ENCODE measurements around the gene NBPF6. TPM values are rescaled to one million over a fixed set of nuclear protein-coding genes. Genes with fewer than 3 reads are reported as not detected.

The NBPF6 gene
- total RNA-seq, 1 experiment from 2014 or later = not detected

- Mint-ChIP-seq H3K27ac (no peak overlapping the region), H3K27me3 (ENCODE audit: low read depth) (no peaks in the 10 kb centered on the region)
Measured at GRCh38 chr1:108504447-108504846, 54.3 kb downstream of the NBPF6 start.

More at GRCh38 chr1:108504447-108504846, 54.3 kb downstream of the NBPF6 start:
- Histone ChIP-seq H4K5ac (ENCODE audit: insufficient read length, low read depth, low read length) (no peak overlapping the region), H3K18ac (ENCODE audit: insufficient read length, low read depth, low read length) (no peak overlapping the region), H3K4me2 (ENCODE audit: insufficient read depth, insufficient read length, low read length) (no peak overlapping the region), H2BK15ac (ENCODE audit: low read depth, low read length) (no peak overlapping the region), H2AK5ac (ENCODE audit: insufficient read length, low read length) (no peak overlapping the region), H3K79me1 (ENCODE audit: insufficient read depth, low read depth, low read length, poor library complexity, severe bottlenecking) (no peaks in the 10 kb centered on the region), H4K20me1 (ENCODE audit: control insufficient read depth, insufficient read depth, insufficient read length) (no peaks in the 10 kb centered on the region), H3K14ac (ENCODE audit: insufficient read depth, low read length) (no peak overlapping the region), H2BK20ac (ENCODE audit: low read depth, low read length, poor library complexity, severe bottlenecking) (no peak overlapping the region), H2BK5ac (ENCODE audit: insufficient read length, low read length) (no peak overlapping the region), H3K27ac (ENCODE audit: insufficient read length, low read depth, low read length) (no peak overlapping the region), H3T11ph (ENCODE audit: low read length) (no peak overlapping the region), H2AFZ (ENCODE audit: low read length) (no peak overlapping the region), H3K27me3 (ENCODE audit: insufficient read depth, low read length) (no peaks in the 10 kb centered on the region), H2BK12ac (ENCODE audit: insufficient read length, low read depth, low read length) (no peak overlapping the region), H3K23ac (ENCODE audit: insufficient read length, low read depth, low read length) (no peak overlapping the region), H3K9me3 (ENCODE audit: control insufficient read depth, low read depth, low read length) (no peaks in the 10 kb centered on the region), H3K4ac (ENCODE audit: low read depth, low read length) (no peak overlapping the region), H2BK120ac (ENCODE audit: low read depth, low read length, poor library complexity, severe bottlenecking) (no peak overlapping the region), H3K79me2 (ENCODE audit: insufficient read depth, low read length) (no peaks in the 10 kb centered on the region), H4K8ac (replicated peaks; ENCODE audit: insufficient read length, low read depth, low read length) (no peak overlapping the region), H3K56ac (ENCODE audit: insufficient read length, low read depth, low read length) (no peak overlapping the region), H3K9ac (ENCODE audit: extremely low read depth, insufficient read length, low read length) (no peak overlapping the region), H3K4me1 (ENCODE audit: insufficient read depth, low read length) (0 out of 2 replicates have a peak, but pooled peaks cover 3% of the 10 kb centered on the region), H4K91ac (ENCODE audit: insufficient read length, low read depth, low read length) (no peak overlapping the region), H3K23me2 (ENCODE audit: insufficient read length, low read depth, low read length, poor library complexity, severe bottlenecking) (no peaks in the 10 kb centered on the region)
- WGBS (ENCODE audit: extremely low coverage, insufficient read length, low lambda C conversion rate) = no CpG with 5 or more reads among the region's 1 CpG
- H3K36me3 Mint-ChIP-seq (ENCODE audit: insufficient read depth in 1 of 3, low read depth in 3 of 3) = peaks cover 0 to 2% (median 0%) of the 10 kb centered on the region in 3 experiments; a peak in 1 of 7 replicates
- DNase-seq = no peak
- H3K9me3 Mint-ChIP-seq = peaks cover 0 to 6% of the 10 kb centered on the region in 2 experiments; a peak in 2 of 5 replicates
- no peak for TF ChIP-seq CTCF (conservative IDR thresholded peaks at IDR 0.05)
- no peak overlapping the region for H3K4me3 Mint-ChIP-seq
- H3K4me1 Mint-ChIP-seq = peaks cover 5 to 11% of the 10 kb centered on the region in 2 experiments
